ENCODE results near the gene CYFIP2.

Gene CYFIP2

DNA sequence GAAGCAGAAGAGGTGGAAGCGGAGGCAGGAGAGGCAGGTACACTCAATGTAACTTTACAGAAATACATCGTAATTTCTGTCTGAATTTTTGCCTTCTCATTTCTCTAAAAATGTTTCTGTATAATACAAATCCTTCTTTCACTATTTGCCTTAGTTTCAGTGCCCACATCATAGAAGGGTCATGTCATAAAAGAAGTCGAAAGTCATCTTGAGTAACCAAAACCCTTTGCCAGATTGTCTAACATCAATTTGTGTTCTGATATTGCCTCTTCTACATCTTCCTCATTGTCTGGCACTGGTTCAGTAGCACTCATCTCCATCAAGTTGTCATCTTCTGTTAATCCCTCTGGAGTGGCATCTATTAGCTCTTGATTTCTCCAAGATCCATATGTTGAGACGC lies 6.2 kb upstream of the CYFIP2 start:
- DNase-seq = no peak

DNA sequence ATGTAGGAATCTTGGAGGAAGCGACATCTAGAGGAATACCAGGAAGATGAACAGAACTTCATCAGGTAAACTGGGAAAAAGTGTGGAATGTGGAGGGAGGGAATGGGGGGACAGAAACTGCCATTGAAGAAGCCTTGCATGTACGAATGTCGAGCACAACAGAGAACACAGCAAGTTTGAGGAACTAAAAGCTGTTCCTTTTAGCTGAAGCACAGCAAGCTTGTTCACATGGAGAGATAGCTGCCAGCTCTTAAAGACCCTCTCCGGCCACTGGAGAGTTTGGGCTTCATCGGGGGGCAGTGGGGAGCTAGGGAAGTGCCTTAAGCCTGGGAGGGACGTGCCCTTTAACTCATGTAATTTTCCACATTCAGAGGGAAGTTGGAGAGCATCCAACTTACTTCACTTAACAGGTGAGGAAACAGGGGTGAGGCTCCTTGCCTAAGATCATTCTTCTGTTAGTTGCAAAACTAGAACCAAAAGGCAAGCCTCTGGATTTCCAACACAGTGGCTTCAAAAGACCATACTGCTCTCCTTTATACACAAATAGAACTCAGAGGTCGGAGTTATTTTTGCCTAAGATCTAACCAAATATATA lies 2.3 kb upstream of the CYFIP2 start:
- DNase-seq = no peak

DNA sequence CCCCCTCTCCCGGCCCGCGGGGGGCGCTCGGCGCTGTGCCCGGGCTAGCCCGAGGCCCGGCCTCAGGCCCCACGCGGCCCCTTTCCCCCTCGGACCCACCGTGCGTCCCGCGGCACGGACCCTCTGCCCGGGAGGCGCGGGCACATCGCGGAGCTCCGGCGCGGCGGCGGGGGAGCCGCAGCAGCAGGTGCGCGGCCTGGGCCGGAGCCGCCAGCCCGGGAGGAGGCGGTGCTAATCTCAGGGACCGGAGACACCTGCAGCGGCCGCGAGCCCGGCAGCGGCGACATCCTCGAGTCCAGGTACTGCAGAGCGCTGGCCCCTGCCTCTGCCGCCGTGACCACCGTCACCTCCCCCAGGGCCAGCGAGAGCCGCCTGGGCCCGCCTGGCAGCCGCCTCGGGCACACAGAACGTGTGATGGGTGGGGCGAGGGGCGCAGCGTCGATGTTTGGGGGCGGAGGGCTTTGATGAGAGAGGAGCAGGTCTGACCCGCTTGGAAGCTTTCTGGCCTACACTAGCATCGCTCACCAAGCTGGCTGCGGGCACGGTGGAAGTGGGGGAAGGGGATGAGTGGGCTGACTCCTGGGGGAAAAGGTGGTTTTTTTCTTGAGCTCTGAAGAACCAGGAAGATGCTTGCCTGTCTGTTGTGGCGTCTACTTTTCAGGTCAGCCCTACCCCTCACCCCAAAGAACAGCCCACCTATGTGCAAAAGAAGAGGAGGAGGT lies 524 bp downstream of the CYFIP2 start:
- DNase-seq = peak; percentile 84

DNA sequence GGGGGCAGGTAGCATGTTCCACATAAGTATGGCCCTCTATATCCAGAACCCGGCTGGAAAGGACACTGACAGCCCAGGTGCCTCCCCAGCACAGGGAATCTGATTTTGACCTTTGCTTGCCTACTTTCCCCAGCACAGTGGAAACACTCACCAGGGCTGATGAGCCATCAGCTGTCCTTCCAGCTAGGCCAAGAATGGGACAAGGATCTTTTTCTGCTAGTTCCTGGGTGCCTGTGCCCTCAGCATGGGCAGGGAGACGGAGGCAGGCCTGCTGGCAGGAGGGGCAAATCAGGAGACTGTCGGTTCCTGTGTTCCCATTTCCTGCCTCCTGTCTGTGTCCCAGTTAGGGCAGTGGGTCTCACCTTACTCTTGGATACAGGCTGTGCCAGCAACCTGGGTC lies 1.1 kb downstream of the CYFIP2 start:
- no peak for DNase-seq

GRCh38 chr5:157267761-157268480 lies 2.0 kb downstream of the CYFIP2 start:
- DNase-seq = no peak

GRCh38 chr5:157269165-157269671 lies 3.3 kb downstream of the CYFIP2 start:
- DNase-seq = no peak

DNA sequence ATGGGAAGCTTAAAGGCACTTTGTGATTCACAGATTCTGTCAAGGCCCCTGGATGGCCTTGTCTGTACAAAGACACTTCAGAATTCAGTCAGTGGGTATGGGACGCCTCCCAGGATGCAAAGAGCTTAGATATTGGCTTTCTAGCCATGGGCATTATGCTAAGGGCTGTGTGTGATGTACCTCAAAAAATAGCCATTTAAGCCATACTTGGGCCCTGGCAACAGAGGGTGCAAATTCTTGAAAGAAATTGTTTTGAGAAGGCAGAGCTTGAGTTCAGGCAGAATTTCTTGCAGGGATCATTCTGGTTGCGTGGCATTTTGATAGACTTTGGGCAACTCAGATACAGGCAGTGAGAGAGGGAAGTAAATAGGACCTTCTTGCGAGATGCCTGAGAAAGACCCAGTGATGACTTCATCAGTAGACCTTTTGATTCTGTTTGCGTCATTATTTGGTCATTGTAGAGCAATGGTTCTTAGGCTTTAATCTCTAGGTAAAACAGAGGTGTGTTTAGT lies 3.9 kb downstream of the CYFIP2 start:
- no peak for DNase-seq

- DNase-seq = no peak
Measured at GRCh38 chr5:157270771-157271170, 4.8 kb downstream of the CYFIP2 start.

DNA sequence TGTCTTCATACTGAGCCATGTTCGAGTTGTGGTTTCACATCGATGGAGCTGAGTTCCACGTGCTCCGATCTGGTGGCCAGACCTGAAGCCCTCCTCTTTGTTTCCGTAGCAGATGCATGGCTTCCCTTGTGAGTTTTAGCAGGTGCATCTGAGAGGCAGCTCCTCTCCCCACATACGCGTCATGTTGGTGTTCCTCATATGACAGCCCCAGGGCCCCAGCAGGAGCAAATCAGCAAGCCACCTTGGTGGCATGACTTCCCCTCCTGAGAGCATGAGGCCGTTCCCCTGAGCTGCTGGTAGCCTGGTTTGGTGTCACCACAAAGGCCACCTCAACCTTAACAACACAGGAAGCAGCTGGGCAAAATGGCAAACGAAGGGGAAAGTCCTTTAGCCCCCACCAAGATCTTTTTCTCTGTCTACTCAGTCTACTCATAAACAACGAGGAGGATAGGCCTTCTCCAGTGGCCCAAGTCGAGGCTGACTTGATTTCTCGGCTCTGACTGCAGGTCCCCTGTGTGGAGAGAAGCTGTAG lies 5.9 kb downstream of the CYFIP2 start:
- DNase-seq = peak; percentile 88

- no peak for DNase-seq
Measured at GRCh38 chr5:157273131-157273556, 7.2 kb downstream of the CYFIP2 start.

GRCh38 chr5:157275403-157275802 lies 9.5 kb downstream of the CYFIP2 start:
- DNase-seq = no peak

DNA sequence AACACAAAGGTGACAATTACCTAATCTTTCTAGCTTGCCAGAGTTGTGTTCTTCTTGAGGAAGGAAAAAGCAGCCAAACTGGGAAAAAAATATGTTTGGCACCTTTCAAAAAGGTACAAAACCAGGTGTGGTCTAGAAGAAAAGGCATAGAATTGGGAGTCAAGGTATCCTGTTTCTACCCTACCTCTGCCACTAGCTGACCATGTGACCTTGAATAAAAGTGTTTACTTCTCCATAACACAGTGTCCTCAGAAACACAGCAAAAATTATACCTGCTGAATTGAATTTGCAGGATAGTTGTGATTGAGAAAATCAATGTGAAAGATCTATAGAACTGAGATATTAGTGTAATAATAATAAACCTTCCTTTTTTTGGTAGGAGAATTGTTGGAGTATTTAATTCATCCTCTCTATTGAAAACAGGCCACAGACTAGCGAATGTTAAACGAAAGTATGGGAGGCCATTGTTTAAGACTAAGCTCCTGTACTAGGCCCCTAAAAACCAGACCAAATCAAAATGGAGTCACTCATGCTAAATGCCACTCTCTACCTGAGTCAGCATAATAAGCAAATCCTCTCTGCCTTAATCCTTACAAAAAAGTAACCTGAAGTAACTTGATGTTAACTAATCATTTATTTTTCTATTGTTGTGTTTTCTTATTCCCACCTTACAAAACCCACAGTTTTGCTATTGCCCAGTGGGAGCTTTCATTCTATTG lies 12.6 kb downstream of the CYFIP2 start:
- DNase-seq = no peak

DNA sequence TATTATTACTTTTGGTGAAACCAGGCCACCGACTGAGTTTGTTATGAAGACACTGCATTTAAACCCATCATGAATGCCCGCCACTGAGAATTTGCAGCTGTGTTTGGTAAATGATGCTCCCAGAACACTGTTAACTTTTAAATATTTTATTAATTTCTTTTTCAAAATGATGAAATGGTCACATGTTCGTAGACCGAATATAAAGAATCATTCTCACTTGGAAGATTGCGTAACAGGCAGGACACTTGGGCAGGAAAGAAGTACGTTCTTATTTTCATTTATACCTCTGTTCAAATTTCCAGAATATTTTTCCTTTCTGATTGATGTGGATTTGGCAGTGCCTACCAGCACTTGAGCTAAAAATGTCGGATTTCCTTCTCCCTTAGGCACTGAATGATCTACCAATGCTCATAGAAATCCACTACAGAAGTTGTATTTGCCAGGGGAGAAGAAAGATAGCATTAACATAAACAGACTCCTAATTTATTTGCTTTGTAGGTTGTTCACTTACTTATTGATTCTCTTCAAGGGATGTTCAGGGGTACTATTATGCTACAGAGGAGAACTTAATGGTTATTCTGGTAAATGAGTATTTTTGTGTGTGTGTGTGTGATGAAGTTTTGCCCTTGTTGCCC lies 13.8 kb downstream of the CYFIP2 start:
- DNase-seq = no peak

DNA sequence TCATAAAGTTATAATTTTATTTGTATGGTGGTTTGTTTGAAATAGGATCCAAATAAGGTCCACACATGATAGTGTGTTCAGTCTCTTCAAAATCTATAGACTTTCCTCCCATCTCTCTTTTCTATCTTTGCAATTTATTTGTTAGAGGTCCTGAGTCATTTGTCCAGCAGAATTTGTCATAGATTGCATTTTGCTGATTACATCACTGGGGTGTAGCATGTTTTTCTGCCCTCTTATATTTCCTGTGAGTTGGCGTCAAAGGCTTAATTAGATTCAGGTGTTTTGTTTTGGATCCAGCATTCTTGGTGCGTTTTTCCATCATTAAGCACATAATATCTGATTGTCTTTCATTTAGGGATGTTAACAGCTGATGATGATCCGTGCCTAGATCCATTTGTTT lies 15.0 kb downstream of the CYFIP2 start:
- DNase-seq = no peak

- no peak for DNase-seq
Measured at GRCh38 chr5:157282150-157282549, 16.2 kb downstream of the CYFIP2 start.

DNA sequence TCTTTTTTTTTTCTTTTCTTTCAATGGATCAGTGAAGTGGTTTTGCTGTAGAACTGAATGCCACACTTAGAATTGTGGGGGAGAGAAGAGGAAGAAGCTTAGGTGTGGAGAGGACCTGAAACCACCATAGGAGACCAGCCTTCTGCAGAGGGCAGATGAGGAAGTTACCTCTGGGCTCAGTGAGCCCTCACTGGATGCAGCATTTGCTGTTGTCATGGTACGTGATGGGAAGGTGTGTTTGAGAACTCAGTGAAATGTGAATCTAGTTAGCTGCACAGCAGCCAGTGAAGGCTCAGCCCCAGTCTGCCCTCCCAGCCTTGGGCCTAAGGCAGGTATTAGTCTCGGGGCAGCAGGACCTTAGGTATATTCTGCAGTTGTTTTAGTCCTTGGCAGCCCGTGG lies 17.5 kb downstream of the CYFIP2 start:
- DNase-seq = no peak

DNA sequence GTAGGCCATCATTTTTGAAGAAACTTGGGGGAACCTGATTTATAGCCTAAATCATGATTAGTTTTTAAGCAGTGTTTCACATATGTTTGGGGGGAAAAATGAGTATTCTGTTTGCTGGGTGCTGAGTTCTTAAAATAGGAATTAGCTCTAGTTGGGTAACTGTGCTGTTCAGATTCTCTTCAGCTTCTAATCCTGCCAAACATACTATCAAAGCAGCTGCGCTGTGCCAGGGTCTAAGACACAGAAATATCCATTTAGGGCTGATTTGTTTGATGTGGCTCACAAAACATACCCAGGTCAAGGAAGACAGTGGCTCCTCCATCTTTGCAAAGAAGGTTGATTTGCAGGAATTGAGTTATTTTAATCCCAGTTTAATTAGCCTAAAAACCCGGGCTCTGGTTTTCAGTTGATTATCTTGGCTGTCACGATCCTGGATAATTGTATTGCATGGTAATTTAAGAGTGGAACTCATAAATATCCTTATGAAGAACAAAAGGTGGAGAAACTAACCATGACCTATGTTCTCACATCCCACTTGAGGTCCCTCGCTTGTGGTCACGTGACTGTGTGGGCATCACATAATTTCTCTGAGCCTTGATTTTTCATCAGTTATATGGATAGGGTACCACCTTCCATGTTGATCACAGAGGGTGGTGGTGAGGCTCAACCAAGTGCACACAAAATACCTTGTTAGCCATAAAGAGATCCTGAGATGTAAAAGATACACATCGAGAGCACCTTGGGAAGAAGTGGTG lies 18.7 kb downstream of the CYFIP2 start:
- peak; percentile 35 for DNase-seq

- DNase-seq = peak; percentile 47
Measured at GRCh38 chr5:157285310-157286035, 19.6 kb downstream of the CYFIP2 start.

DNA sequence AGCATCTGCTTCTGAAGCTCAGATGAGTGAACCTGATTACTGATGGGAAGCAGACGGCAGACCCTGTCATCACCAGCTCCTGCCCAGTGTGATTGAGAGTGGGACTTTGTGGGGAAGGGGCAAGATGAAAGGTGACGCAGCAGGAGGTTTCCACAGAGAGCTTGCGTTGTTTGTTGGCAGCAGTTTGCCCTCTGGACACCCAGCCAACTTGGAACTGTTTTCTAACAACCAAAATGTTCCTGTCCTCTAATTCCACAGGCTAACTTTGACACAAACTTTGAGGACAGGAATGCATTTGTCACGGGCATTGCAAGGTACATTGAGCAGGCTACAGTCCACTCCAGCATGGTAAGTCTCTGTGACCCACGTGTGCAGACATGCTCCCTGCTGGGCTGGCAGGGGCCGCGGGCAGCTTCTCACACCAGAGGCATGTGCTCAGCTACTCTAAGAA lies 20.9 kb downstream of the CYFIP2 start:
- peak; percentile 54 for DNase-seq

DNA sequence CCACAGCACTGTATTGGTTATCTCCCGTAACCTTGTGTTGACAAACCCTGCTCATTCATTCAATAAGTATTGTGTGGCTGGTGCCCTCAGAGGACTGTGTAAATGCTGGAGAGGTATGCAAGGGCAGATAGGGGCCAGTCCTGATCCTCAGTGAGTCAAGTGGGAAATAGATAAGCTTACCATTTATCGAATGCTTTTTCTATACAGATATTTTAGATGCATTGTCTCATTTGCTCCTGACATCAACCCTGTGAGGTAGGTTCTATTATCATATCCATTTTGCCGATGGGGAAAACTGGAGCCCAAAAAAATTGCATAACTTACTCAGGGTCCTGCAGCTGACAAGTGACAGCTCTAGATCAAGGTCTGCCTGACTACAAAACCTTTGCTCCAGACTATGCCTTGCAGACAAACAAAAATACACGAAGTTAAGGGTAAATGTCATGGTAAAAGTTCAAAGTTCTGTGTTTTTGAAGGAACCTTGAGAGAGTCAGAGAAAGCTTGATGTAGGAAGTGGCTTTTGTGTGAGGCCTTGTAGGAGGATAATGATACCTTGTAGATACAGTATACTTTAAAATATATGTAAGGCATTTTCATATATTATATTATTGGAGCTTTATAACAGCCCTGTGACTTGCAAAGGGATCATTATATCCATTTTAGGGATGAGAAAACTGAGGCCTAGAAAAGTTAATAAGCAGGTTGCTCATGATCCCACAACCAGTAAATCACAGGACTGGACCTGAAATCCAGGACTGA lies 22.7 kb downstream of the CYFIP2 start:
- DNase-seq = peak; percentile 53
